Tibial artery (tissue), 4 donors: ENCODE results near the gene MCUB.

Experiments
- DNase-seq, 2 donors: peaks; one replicate each; pipeline ENCODE4 v3.0.0-alpha.2; 2019
- H3K27ac ChIP-seq, 2 donors: fragments of 200-600 bp; sonication (generic) in 1 of 2; 1 replicate in 1 of 2; 2 replicates in 1 of 2; pipeline ENCODE4 v1.5.1; 2018 to 2019; ENCODE audit warnings: mild to moderate bottlenecking in 1 of 2
- H3K27me3 ChIP-seq, 2 donors: fragments of 200-600 bp; sonication (generic) in 1 of 2; one replicate each; pipeline versions ENCODE4 v1.5.1 to v1.6.0; 2016 to 2019
- H3K36me3 ChIP-seq, 3 donors: fragments of 200-600 bp; sonication (generic) in 2 of 3; one replicate each; pipeline ENCODE4 v1.5.1; 2016 to 2019; ENCODE audit warnings: mild to moderate bottlenecking in 2 of 3
- H3K4me1 ChIP-seq, 4 donors: fragments of 200-600 bp; sonication (generic) in 2 of 4; 1 replicate in 3 of 4; 2 replicates in 1 of 4; pipeline ENCODE4 v1.5.1; 2016 to 2019
- H3K4me3 ChIP-seq, 2 donors: fragments of 200-600 bp; sonication (generic) in 1 of 2; 1 replicate in 1 of 2; 2 replicates in 1 of 2; pipeline ENCODE4 v1.5.1; 2018 to 2019; ENCODE audit warnings: mild to moderate bottlenecking in 2 of 2
- H3K9me3 ChIP-seq, 3 donors: fragments of 200-600 bp; sonication (generic) in 1 of 3; one replicate each; pipeline ENCODE4 v1.5.1; 2016 to 2019
- CTCF ChIP-seq, 2 experiments: fragments of 200-600 bp in 1 of 2; fragments of 450-650 bp in 1 of 2; IDR thresholded peaks; one replicate each; pipeline ENCODE4 v1.5.1; 2017 to 2019; ENCODE audit warnings: antibody characterized with exemption in 2 of 2, mild to moderate bottlenecking in 1 of 2, moderate library complexity in 1 of 2
- intact Hi-C: fragments of 100-400 bp; cut with DNase I; formaldehyde crosslinking; loops from one replicate; pipeline ENCODE4 v1.15.0; 2023; ENCODE audit warnings: low total_unique reads

The MCUB gene

GRCh38 chr4:109690690-109691410, 130.8 kb downstream of the MCUB start:
- TF ChIP-seq CTCF (IDR thresholded peaks at IDR 0.05) = no peak
- Histone ChIP-seq H3K27me3 (no peaks in the 10 kb centered on the region), H3K4me1 (no peaks in the 10 kb centered on the region), H3K36me3 (peaks cover 66 to 79% (median 67%) of the 10 kb centered on the region in 3 donors), H3K9me3 (no peaks in the 10 kb centered on the region), H3K27ac (no peak overlapping the region), H3K4me3 (no peak overlapping the region)
- no peak for DNase-seq
- intact Hi-C loops = no loop called here

- no peaks in the 10 kb centered on the region for H3K27me3 ChIP-seq
- no peaks in the 10 kb centered on the region for H3K4me1 ChIP-seq
- no peaks in the 10 kb centered on the region for H3K9me3 ChIP-seq
- peaks cover 61 to 83% (median 67%) of the 10 kb centered on the region in 3 donors for H3K36me3 ChIP-seq
- no peak overlapping the region for H3K27ac ChIP-seq
- no peak for TF ChIP-seq CTCF (IDR thresholded peaks at IDR 0.05)
- no peak overlapping the region for H3K4me3 ChIP-seq
- DNase-seq = no peak
- intact Hi-C loops = no loop called here
Observed at GRCh38 chr4:109691411-109691920, 131.4 kb downstream of the MCUB start.

GRCh38 chr4:109698656-109699055, 138.6 kb downstream of the MCUB start:
- Histone ChIP-seq H3K4me3 (no peak overlapping the region), H3K36me3 (peaks cover 13 to 44% (median 24%) of the 10 kb centered on the region in 3 donors), H3K9me3 (no peaks in the 10 kb centered on the region), H3K27me3 (no peaks in the 10 kb centered on the region), H3K27ac (no peak overlapping the region), H3K4me1 (peaks cover 0 to 11% (median 5%) of the 10 kb centered on the region in 4 donors)
- intact Hi-C loops = no loop called here
- DNase-seq = no peak
- no peak for TF ChIP-seq CTCF (IDR thresholded peaks at IDR 0.05)

- DNase-seq = no peak
- intact Hi-C loops = loop anchor here (5.0 kb wide), 2 partner anchors 118 to 267 kb away; partner anchors contain the start of genes GAR1 and SEC24B
Observed at GRCh38 chr4:109699553-109700225, 139.6 kb downstream of the MCUB start.

More at GRCh38 chr4:109699553-109700225, 139.6 kb downstream of the MCUB start:
- H3K4me3 ChIP-seq = no peak overlapping the region
- H3K36me3 ChIP-seq = peaks cover 2 to 33% (median 14%) of the 10 kb centered on the region in 3 donors
- no peak for TF ChIP-seq CTCF (IDR thresholded peaks at IDR 0.05)
- no peaks in the 10 kb centered on the region for H3K9me3 ChIP-seq
- H3K27ac ChIP-seq = no peak overlapping the region
- H3K4me1 ChIP-seq = peaks cover 0 to 11% (median 5%) of the 10 kb centered on the region in 4 donors
- H3K27me3 ChIP-seq = no peaks in the 10 kb centered on the region
